Astrocyte (in vitro differentiated cells and primary cell): Measurements from ENCODE around the gene SUPT3H.

Experiments used
- EZH2 ChIP-seq: IDR thresholded peaks from 2 replicates; pipeline ENCODE4 v1.6.1; 2012; ENCODE audit warnings: mild to moderate bottlenecking, low read length, inconsistent platforms; ENCODE audit not compliant: insufficient read depth
- TF ChIP-seq, protein P1 (sequence below): IDR thresholded peaks from 2 replicates; pipeline ENCODE4 v1.5.1; 2011; ENCODE audit warnings: low read depth, mild to moderate bottlenecking, inconsistent platforms, low read length, moderate library complexity; ENCODE audit not compliant: insufficient read depth

DNA sequence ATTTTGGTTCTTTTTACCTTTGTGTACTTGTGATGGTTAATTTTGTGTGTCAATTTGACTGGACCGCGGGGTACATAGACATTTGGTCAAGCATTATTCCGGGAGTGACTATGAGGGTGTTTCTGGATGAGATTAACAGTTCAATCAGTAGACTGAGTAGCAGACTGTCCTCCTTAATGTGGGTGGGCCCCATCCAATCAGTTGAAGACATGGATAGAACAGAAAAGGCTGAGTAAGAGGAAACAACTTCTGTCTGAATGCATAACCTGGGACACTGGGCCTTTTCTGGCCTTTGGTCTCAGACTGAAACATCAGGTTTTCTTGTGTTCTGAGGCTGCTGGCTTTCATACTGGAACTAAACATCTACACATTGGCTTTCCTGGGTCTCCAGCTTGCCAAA, 353.1 kb downstream of the SUPT3H start:
- no peak for TF ChIP-seq EZH2
- TF ChIP-seq, protein P1, sequence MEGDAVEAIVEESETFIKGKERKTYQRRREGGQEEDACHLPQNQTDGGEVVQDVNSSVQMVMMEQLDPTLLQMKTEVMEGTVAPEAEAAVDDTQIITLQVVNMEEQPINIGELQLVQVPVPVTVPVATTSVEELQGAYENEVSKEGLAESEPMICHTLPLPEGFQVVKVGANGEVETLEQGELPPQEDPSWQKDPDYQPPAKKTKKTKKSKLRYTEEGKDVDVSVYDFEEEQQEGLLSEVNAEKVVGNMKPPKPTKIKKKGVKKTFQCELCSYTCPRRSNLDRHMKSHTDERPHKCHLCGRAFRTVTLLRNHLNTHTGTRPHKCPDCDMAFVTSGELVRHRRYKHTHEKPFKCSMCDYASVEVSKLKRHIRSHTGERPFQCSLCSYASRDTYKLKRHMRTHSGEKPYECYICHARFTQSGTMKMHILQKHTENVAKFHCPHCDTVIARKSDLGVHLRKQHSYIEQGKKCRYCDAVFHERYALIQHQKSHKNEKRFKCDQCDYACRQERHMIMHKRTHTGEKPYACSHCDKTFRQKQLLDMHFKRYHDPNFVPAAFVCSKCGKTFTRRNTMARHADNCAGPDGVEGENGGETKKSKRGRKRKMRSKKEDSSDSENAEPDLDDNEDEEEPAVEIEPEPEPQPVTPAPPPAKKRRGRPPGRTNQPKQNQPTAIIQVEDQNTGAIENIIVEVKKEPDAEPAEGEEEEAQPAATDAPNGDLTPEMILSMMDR, result no peak
